Fibroblast of upper back skin (primary cell): ENCODE measurements around the gene CPZ.
A peak's percentile ranks its signal among the peaks of the same experiment; 100 is the strongest.

ENCODE experiments used
- DNase-seq: peaks from one replicate; pipeline ENCODE4 v3.0.0-alpha.2; 2013

The CPZ gene

DNA sequence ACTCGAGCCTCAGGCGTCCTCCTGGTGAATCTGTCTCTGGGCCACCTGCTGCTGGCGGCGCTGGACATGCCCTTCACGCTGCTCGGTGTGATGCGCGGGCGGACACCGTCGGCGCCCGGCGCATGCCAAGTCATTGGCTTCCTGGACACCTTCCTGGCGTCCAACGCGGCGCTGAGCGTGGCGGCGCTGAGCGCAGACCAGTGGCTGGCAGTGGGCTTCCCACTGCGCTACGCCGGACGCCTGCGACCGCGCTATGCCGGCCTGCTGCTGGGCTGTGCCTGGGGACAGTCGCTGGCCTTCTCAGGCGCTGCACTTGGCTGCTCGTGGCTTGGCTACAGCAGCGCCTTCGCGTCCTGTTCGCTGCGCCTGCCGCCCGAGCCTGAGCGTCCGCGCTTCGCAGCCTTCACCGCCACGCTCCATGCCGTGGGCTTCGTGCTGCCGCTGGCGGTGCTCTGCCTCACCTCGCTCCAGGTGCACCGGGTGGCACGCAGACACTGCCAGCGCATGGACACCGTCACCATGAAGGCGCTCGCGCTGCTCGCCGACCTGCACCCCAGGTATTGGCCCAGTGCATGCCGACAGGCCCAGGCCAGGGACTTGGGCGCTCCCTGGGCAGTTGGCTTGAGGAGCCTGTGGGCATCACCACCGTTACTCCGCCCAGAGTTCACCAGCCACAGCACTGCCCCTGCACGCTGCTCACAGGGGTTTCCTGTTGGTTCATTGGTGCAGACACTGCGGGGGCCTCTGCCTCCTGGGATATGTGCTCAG is 11.3 kb upstream of the CPZ start:
- DNase-seq = no peak

DNA sequence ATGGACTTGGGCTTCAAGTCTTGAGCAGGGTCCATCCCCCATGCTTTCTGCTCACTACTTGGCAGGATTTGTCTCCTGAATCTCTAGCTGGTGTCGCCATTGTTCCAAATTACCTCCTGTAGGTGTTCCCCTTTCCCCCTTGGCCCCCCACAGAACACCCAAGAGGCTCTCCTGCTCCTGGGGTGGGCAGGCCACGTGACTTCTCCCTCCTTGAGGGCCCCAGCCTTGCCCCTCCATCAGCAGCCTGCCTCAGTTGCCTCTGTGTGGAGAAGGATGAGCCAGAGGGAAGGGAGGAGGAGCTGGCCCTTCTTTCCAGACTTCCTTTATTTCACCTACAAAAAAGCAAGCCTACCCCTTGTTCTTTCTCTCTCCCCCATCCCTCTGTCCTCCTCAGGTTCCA is 10.5 kb upstream of the CPZ start:
- DNase-seq = no peak

DNA sequence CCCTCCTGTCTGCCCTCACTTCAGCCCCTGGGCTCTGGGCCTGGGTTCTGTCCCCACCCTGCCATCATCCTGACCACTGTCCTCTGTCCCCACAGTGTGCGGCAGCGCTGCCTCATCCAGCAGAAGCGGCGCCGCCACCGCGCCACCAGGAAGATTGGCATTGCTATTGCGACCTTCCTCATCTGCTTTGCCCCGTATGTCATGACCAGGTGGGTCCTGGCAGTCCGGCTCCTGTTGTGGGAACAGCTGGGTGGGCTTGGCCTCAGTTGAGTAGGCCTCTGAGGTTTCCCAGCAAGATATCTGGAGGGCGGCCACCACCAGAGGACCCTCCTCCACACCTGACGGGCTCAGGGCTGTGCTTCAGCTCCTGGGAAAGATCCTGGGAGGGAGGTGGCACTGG is 10.1 kb upstream of the CPZ start:
- no peak for DNase-seq

DNA sequence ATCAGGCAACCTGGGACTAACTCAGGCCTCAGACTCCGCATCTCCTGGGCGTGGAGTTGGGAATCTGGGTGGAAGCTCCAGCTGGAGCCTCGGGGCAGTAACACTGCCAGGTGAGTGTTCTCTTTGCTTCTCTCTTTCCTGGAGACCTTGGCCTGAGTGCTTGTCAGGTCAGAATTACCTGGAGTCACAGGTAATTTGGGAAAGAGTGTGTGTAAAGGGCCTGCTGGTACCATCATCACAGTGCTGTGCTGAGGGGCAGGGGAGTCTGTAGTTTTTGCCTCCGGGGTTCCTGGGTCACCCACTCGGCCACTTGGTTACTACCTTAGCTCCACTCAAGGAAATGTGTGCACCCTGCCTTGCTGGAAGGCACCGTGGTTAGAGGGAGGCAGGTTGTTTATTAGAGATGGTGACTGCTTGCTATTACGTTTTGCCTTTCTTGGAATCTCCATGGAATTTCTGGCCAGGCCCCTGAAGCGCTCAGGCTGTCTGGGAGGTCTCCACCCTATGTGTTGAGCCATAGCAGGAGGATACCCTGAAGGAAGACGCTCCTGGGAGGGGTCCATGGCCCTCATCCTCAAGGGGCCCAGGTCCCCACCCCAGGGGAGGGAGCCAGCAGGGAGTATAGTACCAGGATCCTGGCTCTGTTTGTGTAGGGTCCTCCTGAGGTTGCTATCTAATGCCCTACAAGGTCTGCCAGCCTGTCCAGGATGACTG is 9.5 kb upstream of the CPZ start:
- DNase-seq = no peak

DNA sequence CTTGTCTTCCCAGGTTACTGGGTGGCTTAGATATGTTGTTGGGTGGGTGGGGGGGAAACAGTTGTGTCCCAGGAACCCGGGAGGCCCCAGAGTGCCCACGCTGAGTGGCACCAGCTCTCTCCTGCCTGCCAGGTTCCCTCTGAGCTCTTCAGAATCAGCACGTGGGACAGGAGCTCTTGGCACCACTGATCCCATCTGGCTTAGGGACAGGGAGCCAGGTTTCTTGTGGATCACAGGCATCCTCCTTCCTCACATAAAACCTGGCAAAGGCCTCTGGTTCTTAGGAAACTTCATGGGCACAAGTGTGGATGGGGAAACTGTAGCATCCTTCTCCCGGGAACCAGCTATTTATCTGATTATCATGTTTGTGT is 8.9 kb upstream of the CPZ start:
- no peak for DNase-seq

DNA sequence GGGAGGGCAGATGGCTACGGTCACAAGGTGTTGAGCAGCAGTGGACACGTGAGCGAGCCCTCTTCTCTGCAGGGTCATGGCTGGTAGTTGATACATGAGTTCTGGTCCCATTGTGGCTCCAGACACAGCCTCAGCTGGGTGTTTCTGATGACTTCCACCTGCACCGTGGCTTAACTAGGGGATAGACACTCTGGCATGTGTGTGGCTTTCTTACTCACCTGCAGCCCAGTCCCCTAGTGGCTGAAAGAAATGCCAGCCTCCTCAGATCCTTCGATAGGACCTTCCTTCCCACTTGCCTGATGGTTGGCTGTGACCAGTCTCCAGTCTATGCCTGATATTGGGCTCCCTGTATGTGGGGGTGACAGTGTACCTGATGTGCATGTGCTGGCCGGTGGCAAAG is 7.4 kb upstream of the CPZ start:
- no peak for DNase-seq

DNA sequence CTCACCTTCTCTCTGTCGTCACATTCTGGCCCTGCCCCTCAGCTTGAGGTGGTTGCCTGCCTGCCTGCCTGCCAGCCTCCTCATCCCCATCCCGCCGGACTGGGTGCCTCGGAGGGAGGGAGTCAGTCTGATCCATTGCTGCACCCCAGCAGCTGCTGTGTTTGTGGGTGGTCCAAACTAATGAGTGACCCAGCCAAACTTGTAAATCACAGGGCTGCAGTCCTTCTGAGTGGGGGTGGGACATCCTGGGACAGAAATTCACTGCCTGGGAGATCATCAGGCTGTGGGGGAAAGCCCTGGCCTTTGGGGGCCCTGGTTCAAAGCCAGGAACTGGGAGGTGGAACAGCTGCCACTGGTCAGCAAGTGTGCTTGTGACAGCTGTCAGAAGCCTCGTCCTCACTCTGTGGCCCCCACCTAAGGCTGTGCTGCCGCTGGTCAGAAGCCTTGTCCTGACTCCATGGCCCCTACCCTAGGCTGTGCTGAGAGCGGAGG is 6.8 kb upstream of the CPZ start:
- no peak for DNase-seq

DNA sequence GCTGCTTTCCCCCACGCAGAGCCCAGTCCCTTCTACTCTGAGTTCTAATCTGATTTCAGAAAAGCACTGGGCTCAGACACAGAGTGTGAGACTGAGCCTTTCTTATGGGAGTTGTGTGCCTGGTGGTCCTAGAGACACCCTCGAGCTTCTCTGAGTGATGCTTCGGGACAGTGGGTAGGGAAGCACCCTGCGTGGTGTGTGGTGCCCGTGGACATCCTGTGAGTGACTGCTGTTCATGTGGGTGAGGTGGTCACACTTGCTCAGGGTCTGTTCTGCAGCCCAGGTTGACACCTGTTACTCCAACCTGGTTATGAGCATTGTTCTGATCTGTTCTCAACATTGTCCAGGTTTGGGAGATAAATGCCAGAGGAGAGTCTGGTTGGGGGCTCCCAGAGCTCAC is 6.3 kb upstream of the CPZ start:
- no peak for DNase-seq

DNA sequence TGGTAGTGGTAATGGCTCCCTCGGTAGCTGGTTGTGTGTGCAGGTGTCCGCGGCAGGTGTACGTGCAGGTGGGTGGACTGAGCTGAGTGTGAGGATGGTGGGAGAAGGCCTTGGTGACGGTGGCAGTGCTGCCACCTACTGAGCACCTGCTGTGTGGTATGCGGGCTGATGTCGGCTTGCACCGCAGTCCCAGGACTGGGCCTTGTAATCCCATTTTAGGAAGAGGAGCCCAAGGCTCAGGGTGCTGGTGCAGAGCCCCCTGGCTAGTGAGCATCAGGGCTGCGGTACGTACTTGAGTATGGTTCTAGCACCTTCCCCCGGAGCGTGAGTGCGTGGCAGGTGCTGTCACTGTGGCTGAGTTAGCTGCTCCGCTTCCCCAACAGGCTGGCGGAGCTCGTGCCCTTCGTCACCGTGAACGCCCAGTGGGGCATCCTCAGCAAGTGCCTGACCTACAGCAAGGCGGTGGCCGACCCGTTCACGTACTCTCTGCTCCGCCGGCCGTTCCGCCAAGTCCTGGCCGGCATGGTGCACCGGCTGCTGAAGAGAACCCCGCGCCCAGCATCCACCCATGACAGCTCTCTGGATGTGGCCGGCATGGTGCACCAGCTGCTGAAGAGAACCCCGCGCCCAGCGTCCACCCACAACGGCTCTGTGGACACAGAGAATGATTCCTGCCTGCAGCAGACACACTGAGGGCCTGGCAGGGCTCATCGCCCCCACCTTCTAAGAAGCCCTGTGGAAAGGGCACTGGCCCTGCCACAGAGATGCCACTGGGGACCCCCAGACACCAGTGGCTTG is 5.7 kb upstream of the CPZ start:
- DNase-seq = no peak

DNA sequence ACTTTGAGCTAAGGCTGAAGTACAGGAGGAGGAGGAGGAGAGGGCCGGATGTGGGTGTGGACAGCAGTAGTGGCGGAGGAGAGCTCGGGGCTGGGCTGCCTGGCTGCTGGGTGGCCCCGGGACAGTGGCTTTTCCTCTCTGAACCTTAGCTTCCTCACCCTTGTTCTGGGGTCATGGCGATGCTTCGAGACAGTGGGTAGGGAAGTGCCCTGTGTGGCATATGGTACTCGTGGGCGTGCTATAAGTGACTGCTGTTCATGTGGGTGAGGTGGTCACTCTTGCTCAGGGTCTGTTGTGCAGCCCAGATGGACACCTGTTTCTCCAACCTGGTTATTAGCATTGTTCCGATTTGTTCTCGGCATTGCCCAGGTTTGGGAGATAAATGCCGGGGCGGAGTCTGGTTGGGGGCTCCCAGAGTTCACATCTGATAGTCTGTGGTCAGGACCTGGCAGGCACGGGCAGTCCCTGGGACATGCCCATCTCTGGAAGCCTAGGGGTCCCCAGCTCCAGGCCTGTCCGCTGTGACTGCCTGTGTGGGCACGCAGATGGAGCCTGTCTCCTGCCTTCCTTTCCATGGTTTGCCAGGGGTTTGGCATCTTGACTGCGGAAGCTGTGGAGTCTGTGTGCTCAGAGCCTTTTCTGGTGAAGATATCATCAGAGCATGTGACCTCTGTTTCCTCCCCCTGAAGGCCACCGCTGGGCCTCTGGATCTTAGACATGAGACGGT is 4.9 kb upstream of the CPZ start:
- DNase-seq = no peak

DNA sequence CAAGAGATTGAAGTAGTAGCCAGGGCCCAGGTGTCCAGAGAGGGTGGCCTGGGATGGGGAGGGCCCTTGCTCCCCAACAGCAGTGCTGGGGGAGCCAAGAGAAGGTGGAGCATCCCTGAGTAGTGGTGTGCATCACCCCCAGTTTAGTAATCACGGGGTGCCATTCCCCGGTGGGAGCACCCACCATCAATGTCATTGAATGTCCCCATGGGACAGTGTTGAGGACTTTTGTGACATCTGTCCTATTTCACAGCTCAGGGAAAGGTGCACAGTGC is 4.4 kb upstream of the CPZ start:
- DNase-seq = no peak

DNA sequence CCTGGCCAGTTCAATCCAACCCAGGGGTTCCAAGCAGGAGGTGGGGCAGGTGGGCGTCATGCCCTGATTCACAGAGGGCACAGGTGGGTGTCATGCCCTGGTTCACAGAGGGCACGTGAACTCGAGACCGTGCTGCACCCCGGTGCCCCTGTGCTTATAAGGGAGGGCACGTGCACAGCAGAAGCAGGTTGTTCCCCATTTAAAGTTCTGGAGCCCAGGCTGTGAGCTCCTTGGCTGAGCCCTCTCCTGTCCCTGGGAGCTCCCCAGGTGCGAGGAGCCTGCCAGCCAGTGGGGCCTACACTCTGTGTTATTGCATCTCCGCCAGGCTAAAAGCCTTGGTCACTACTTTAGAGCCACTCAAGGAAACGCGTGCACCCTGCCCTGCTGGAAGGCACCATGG is 3.2 kb upstream of the CPZ start:
- DNase-seq = no peak

DNA sequence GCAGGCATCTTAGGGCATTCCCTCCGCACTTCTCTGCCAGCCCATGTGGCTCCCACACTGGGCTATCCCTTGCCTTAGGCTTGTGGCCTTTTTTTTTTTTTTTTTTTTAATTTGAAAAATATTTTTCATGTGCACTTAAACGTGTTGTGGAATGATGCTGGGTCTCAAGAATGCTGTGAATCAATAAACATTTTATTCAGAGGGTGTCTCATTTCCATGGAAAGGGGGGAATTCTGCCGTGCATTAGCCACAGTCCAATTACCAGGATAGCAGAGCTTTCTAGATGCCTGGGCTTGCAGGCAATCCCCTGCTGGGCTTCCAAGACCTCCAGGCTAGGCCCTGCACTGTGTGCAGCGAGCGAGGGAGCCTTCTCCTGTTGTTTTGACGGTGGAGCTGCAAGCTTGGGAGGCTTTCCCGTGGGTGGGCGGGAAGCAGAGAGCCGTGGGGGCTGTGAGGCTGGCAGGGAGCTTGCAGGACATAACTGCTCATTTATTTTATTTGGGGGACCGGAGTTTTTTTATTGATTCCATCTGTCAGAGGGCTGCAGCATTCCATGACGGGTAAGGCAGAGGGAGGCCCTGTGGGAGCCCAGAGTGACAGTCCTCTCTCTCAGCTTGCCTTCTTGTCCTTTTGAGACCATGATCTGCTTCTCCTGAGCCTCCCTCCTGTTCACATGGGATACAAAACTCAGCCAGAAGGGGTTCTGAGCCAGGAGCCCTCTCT is 2.6 kb upstream of the CPZ start:
- peak; percentile 74 for DNase-seq

DNA sequence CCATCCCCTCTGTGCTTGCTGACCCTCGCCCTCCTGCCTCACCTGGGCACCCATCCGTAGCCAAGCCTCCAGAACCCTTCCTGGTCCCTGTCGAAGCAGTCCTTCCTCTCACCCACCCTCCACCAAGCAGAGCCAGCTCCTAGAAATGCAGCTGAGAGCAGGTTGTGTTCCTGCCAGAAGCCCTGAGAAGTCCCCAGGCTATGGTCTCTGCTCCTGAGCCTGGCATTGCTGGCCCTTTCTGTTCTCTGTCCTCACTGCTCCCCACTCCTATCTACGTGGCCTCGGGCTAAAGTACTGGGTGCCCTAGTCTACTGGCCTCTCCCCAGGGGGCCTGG is 2.1 kb upstream of the CPZ start:
- DNase-seq = no peak

DNA sequence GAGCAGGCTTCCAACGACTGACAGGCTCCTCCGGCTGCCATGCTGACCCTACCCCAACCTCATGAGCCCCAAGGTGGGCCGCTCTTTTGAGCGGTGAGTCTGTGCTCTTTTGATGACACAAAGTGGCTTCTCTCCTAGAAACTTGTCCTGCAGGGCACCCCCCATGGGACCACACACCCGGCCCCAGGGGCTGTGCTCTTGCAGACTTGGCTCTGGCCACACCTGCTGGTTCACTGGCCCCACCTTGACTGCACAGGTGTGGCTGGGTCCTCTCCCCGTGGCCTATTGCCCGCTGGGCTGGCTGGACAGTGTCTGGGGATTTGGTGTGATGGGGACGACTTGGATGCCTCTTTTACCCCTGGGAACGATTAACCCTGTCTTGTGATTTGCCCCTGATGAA is 1.5 kb upstream of the CPZ start:
- DNase-seq = no peak

DNA sequence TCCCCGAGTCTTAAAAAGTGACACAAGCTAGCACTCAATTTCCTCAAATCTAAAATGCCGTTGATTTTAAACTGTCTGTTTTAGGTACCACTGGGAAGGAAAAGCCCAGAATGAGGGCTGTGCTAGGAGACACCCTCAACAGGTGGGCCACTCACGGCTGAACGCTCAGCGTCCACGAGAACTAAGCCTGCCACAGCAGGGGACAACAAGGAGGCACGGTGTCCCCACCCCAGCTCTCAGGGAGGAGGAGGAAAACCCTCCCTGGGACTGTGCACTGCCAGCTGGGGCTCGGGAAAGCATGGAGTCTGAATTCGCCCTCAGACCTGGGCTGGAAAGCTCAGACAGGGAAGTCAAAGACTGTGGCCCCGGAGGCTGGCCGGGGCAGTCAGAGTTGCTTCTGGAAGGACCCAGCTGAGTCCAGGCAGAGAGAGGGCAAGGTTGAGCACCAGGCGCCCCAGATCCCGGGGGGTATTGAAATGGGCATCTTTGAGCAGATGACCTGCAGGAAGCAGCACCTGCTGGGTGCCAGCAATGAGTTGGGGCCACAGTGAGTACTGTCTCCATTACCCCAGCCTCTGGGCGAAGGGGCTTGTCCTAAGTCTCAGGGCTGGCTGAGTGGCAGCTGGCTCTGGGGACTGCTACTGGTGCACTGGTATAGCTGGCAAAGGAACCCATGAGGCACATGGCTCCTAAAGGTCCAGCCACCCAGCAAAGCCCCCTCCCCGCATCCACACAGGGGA is 769 bp upstream of the CPZ start:
- DNase-seq = no peak

DNA sequence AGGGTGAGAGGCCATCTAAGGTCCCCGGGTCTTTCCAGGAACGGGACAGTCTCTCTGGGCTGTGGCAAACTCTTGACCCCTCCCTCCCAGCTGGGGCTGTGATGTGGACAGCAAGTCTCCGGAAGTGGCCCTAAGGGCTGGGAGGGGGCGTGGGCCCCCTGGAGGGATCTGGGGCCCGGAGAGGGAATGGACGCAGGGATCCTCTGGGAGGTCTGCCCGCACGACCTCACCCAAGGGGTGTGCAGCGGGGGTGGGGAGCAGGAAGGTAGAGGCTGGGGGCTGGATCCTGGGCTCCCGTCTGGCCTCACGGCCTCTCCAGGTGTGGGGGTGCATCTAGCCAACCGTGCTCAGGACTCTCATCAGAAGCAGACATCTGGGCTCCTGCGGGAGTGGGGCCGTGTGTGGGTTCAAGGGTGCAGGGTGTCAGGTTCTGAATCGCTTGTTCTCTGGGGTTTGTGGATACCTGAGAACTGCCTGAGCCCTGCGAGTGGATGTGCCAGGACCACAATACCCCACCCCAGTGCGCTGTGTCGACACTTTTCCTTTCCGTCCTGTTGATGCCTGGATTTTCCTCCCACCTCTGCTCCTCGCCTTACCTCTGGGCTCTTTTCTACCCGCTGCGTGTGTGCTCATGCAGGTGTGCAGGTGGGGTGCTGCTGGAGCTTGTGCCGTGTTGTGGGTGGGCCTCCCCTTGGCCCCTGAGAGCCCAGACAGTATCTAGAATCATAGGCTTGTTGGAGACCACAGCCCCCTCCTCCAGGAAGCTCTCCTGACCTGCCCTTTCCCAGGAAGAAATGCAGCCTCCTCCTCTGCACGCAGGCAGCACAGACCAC is 915 bp downstream of the CPZ start:
- no peak for DNase-seq

DNA sequence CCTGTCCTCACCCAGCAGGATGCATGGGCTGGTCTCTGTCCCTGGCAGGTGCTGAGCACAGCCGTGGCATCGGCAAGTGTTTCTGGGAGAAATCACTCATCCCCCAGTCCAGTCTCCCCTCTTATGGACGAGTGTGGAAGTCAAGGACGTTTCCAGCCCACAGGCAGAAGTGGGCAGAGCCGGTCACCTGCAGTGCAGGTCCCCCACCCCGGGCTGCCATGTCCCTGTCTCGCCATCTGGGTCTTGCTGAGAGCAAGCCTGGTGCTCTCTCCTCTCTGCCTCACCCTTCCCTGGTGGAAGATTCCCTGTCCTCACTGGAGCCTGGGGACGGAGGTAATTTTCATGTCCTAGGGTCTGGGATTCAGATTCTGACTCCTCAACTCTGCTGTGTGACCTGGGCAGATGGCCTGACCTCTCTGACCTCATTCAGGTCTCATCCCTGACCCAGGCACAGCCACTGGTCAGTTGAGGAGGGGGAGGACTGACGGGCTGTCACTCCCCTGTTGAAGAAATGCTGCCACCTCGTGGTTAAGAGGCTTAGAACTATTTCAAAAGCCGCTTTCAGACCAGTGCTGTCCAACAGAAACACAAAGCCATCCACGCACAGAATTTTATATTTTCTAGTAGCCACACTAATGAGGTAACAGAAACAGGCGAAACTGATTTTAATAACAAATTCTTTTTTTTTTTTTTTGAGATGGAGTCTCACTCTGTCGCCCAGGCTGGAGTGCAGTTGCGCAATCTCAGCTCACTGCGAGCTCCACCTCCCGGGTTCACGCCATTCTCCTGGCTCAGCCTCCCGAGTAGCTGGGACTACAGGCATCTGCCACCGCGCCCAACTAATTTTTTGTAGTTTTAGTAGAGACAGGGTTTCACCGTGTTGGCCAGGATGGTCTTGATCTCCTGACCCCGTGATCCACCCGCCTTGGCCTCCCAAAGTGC is 1.8 kb downstream of the CPZ start:
- DNase-seq = peak; percentile 62

DNA sequence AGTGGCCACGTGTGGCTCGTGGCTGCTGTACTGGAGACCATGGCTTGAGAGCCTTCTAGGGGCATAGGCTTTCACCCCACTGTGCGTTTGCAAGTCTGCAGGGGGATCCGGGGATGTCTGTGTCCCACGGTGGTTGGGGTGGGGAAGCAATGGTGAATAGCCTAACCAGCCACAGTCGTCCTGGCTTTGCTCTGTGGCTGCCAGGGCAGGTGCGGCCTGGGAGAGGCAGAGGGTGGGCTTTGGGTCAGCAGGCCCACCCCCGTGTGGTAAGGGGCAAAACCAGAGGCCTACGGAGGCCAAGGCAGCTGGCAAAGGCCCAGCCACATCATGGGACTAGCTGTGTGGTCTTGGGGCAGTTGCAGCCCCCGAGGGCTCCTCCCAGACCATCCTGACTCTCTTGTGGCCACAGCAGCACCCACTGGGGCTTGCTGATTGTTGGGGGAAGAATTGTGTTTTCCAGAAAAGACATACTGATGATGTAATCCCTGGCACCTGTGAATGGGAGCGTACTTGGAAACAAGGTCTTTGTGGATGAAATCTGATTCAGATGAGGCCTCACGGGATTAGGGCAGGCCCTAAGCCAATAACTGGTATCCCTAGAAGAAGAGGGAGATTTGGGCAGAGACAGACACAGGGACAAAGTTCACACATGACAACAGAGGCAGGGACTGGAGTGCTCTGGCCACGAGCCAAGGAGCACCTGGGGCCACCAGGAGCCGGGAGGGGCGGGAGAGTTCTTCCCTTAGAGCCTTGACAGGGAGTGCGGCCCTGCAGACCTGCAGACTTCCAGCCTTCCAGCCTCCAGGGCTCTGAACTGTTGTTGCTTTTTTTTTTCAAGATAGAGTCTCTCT is 2.9 kb downstream of the CPZ start:
- DNase-seq = no peak
